NB4 (cell line): Measurements from ENCODE around the gene NGFR.
"Not testable (repeated sequence)": the region's sequence is repeated elsewhere in the genome, so short reads cannot be mapped to it uniquely, and the experiment has no call there.

ENCODE experiments used
- DNase-seq: peaks from one replicate; pipeline ENCODE4 v3.0.0; 2010; ENCODE audit warnings: low read depth
- H3K4me3 ChIP-seq: one replicate; pipeline ENCODE4 v1.5.1; 2011; ENCODE audit warnings: mild to moderate bottlenecking, low read depth, low read length, moderate library complexity
- MYC ChIP-seq: IDR thresholded peaks from 2 replicates; pipeline ENCODE4 v1.6.1; 2011; ENCODE audit warnings: low read depth, low read length
- POLR2A ChIP-seq: IDR thresholded peaks from 2 replicates; pipeline ENCODE4 v1.6.1; 2011; ENCODE audit warnings: mild to moderate bottlenecking; ENCODE audit not compliant: insufficient read length; ENCODE audit errors: extremely low read depth
- TF ChIP-seq, protein P1 (sequence below): IDR thresholded peaks from one replicate; pipeline ENCODE4 v1.5.1; 2012; ENCODE audit warnings: low read depth, low read length
- TF ChIP-seq, protein P2 (sequence below): IDR thresholded peaks from 2 replicates; pipeline ENCODE4 v1.6.1; 2011; ENCODE audit warnings: low read depth, low read length

NGFR gene

DNA sequence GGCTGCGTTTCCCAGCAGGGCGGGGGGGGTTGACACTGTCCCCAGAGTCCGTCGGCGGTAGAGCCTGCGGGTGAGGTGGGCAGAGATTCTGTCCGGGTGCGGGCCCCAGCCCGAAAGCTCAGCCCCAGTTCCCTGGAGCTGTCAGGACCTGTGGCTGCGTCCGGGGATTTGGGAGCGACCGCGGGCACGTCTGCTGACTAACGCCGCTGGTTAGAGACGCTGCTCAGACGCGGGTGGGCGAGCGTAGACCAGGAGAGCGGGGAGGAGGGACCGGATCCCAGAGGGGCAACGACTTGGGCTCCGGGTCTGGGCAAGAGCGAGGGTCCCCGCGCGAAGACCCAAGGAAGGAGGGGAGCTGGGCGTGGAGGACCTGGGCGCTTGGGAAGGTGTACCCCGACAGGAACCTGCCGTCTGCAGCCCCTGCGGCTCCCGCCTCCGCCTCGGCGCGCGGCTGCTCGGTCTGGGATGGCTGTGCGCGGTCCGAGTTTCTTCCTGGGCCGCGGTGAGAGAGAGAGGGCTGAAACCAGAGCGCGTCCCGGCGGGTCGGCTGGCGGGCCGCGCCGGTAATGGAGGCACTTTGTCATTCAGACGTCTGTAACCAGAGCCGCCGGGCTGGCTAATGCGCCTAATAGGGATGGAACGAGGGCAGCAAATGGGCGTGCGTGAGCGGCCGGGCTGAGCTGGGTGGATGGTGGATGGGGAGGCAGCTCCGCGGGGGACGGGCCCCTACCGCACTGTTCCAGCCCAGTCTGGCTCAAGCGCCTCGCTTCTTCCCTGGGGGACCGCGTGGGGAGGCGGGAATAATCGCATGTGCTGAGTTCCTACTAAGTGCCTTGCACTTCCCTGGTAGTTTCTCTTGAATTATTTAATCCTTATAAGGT lies 2.3 kb downstream of the NGFR start:
- no peak overlapping the region for H3K4me3 ChIP-seq
- TF ChIP-seq, protein P1, sequence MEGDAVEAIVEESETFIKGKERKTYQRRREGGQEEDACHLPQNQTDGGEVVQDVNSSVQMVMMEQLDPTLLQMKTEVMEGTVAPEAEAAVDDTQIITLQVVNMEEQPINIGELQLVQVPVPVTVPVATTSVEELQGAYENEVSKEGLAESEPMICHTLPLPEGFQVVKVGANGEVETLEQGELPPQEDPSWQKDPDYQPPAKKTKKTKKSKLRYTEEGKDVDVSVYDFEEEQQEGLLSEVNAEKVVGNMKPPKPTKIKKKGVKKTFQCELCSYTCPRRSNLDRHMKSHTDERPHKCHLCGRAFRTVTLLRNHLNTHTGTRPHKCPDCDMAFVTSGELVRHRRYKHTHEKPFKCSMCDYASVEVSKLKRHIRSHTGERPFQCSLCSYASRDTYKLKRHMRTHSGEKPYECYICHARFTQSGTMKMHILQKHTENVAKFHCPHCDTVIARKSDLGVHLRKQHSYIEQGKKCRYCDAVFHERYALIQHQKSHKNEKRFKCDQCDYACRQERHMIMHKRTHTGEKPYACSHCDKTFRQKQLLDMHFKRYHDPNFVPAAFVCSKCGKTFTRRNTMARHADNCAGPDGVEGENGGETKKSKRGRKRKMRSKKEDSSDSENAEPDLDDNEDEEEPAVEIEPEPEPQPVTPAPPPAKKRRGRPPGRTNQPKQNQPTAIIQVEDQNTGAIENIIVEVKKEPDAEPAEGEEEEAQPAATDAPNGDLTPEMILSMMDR: no peak
- TF ChIP-seq MYC (no peak), POLR2A (no peak)
- TF ChIP-seq, protein P2, sequence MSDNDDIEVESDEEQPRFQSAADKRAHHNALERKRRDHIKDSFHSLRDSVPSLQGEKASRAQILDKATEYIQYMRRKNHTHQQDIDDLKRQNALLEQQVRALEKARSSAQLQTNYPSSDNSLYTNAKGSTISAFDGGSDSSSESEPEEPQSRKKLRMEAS: no peak
- no peak for DNase-seq

DNA sequence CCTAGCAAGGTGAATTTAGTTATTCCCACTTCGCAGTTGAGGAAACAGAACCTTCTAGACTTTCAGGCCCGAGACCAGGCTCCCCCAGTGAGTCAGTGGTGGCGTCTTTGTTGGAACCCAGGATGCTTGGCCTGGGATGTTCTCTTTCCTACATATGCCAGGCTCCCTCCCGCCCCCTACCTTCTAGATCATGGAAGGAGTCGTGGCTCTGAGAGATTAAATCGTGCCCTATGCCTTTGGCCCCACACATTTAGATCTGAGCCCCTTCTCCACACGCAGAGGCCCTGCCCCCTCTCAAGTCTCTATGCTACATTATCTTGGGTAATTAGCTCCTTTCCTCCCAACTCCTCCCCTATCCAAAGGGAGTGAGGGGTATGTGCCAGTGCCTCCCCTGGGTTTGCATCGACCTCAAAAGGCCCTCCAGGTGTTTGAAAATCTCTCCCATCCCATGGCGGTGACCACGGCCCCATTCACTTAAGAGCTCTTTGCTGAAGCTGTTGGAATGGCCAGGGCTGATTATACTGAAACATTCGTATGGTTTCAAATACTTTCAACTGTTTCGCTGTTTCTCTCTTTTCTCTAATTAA lies 3.0 kb downstream of the NGFR start:
- H3K4me3 ChIP-seq: no peak overlapping the region
- TF ChIP-seq MYC (no peak), POLR2A (no peak)
- TF ChIP-seq, protein P2: no peak
- TF ChIP-seq, protein P1: no peak
- no peak for DNase-seq

DNA sequence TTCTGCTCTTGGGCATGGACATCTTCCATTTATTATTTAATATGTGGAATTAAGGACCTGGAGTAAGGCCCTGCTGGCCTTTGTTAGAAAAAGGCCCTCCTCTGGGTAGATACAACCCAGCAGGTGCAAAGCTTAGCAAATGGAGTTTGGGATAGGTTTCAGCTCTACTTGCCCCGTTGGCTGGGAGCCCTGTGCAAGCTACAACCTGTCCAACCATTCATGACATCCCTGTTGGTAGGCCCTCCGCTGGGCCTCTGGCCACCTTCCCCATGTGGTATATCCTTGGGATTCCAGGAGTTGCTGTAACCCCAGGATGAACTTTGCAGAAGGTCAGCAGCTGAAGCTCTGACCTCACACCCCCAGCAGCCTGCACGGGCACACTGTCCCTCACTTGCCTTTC lies 6.4 kb downstream of the NGFR start:
- TF ChIP-seq, protein P2: no peak
- no peak for TF ChIP-seq MYC
- TF ChIP-seq, protein P1: no peak
- no peak for TF ChIP-seq POLR2A
- H3K4me3 ChIP-seq: no peak overlapping the region
- no peak for DNase-seq

DNA sequence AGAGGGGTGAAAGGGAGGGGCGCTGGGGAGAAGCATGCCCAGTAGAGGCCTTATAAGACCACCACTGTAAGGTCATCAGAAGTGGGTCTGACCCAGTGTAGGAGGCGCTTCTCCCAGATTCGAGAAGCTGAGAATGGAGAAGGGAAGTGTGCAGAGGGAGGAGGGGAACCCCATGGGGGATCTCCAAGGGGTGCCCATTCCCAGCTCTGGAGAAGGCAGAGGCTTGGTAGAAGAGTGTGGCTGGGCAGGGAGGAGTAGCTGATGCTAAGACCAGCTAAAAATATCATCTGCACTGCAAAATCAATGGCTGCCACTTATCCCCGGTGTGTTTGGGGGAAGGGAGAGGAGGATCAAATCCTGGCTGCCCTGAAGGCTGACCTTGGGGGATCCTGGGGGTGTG lies 7.2 kb downstream of the NGFR start:
- no peak for DNase-seq
- no peak overlapping the region for H3K4me3 ChIP-seq
- TF ChIP-seq, protein P2: no peak
- TF ChIP-seq MYC: no peak
- TF ChIP-seq, protein P1: no peak
- TF ChIP-seq POLR2A: no peak

DNA sequence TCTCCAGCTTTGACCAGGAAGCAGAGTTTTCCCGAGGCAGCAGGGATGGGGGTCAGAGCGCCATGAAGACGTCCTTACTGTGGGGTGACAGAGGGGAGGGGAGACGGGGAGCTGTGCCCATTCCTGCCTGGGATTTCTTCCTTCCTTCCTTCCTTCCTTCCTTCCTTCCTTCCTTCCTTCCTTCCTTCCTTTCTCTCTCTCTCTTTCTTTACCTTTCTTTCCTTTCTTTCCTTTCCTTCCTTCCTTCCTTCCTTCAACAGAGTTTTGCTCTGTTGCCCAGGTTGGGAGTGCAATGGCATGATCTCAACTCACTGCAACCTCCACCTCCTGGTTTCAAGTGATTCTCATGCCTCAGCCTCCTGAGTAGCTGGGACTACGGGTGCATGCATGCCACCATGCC lies 7.6 kb downstream of the NGFR start:
- H3K4me3 ChIP-seq, DNase-seq: not testable (repeated sequence)

DNA sequence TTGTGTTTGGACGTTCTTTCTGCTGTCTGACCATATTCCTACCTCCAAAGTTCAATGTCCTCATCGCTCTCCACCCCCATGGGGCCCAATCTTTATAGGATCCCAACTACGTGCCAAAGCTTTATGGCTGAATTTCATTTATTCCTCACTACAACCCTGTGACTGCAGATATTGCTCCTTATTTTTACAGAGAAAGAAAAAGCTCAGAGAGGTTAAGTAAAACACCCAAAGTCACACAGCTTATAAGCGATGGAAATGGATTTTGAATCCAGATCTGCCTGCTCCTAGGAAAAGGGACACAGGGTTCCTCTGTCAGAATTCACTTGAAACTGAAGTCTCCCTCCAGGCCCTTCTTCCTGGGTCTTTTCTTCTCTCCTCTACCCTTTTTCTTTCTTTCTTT lies 9.3 kb downstream of the NGFR start:
- DNase-seq: no peak
- H3K4me3 ChIP-seq: no peak overlapping the region
- no peak for TF ChIP-seq POLR2A

DNA sequence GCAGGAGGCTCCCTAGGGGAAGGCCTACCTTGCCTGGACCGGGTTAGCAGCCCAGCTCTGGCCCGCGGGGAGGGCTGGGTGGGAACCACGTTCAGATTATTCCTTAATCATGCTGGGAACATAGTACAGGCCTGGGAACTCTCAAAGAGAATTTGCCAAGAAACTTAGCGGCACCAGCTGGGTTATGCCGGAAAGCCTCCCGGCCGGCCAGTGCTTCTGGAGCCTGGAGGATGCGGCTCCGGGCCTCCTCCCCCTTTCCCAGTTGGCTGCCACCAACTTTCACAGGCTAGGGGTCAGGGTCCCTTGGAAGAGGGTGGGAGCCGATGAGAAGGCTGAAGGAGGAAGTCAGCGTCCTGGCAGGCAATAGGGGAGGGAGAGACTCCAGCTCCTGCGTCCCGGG lies 10.8 kb downstream of the NGFR start:
- no peak for TF ChIP-seq POLR2A
- TF ChIP-seq, protein P2: no peak
- TF ChIP-seq, protein P1: no peak
- no peak for TF ChIP-seq MYC
- H3K4me3 ChIP-seq: no peak overlapping the region
- no peak for DNase-seq
